ENCODE measurements around the gene RPUSD1. TPM values are rescaled to one million over a fixed set of nuclear protein-coding genes. Genes with fewer than 3 reads are reported as not detected.

The RPUSD1 gene
- total RNA-seq, 1 experiment from 2014 or later: 45.1 TPM

GRCh38 chr16:825341-826061 is 37.3 kb upstream of the RPUSD1 start:
- H3K4me3 Mint-ChIP-seq: no peak overlapping the region
- CTCF ChIA-PET: interaction anchor here (7.8 kb wide), 1 partner anchor 231 kb away, joined by 31 read pairs; no protein-coding TSS in a partner anchor
- TF ChIP-seq NFATC4 (CRISPR knock-in tag; IDR thresholded peaks at IDR 0.05): no peak
- POLR2A ChIA-PET: no interaction called here
- DNase-seq (ENCODE audit: low spot score) (no peak), ATAC-seq (no peak)
- H3K27me3 Mint-ChIP-seq (ENCODE audit: low read depth): no peaks in the 10 kb centered on the region
- no peaks in the 10 kb centered on the region for H3K36me3 Mint-ChIP-seq
- H3K27ac Mint-ChIP-seq: no peak overlapping the region; the same call in 1 of the 2 replicates
- no peaks in the 10 kb centered on the region for H3K9me3 Mint-ChIP-seq
- H3K4me1 Mint-ChIP-seq: peaks cover 4% of the 10 kb centered on the region

GRCh38 chr16:824601-825000 is 36.4 kb upstream of the RPUSD1 start:
- H3K4me3 Mint-ChIP-seq: no peak overlapping the region
- H3K27me3 Mint-ChIP-seq (ENCODE audit: low read depth): no peaks in the 10 kb centered on the region; the same call in 1 of the 2 replicates
- peaks cover 4% of the 10 kb centered on the region for H3K4me1 Mint-ChIP-seq
- POLR2A ChIA-PET: no interaction called here
- no peak for DNase-seq (ENCODE audit: low spot score)
- no peak overlapping the region for H3K27ac Mint-ChIP-seq
- ATAC-seq: no peak
- CTCF ChIA-PET: interaction anchor here (0.6 to 7.8 kb wide), 3 partner anchors 54 to 279 kb away, joined by 3 to 31 read pairs (median 3); no protein-coding TSS in a partner anchor
- H3K9me3 Mint-ChIP-seq: no peaks in the 10 kb centered on the region
- H3K36me3 Mint-ChIP-seq: no peaks in the 10 kb centered on the region
- no peak for TF ChIP-seq ATF6 (CRISPR knock-in tag; IDR thresholded peaks at IDR 0.05)
- TF ChIP-seq NFYB (CRISPR knock-in tag; conservative IDR thresholded peaks at IDR 0.05; ENCODE audit: low read depth): no peak
- TF ChIP-seq ARID4B (CRISPR knock-in tag; IDR thresholded peaks at IDR 0.05; ENCODE audit: borderline replicate concordance): no peak
- no peak for TF ChIP-seq PRRX2 (CRISPR knock-in tag; IDR thresholded peaks at IDR 0.05)
- TF ChIP-seq TP53 (CRISPR knock-in tag; IDR thresholded peaks at IDR 0.05): no peak
- TF ChIP-seq E2F1 (CRISPR knock-in tag; IDR thresholded peaks at IDR 0.05): no peak
- TF ChIP-seq FOXK1 (CRISPR knock-in tag; IDR thresholded peaks at IDR 0.05): no peak
- no peak for TF ChIP-seq ERG (CRISPR knock-in tag; IDR thresholded peaks at IDR 0.05)
- TF ChIP-seq ZNF263 (CRISPR knock-in tag; IDR thresholded peaks at IDR 0.05; ENCODE audit: low read depth): no peak
- TF ChIP-seq ZNF232 (CRISPR knock-in tag; IDR thresholded peaks at IDR 0.05): no peak
- no peak for TF ChIP-seq MAX (CRISPR knock-in tag; IDR thresholded peaks at IDR 0.05)
